Fibroblast of lung (primary cell): ENCODE data around the gene COL4A2. TPM values are rescaled to one million over a fixed set of nuclear protein-coding genes. Genes with fewer than 3 reads are reported as not detected.
A peak's percentile ranks its signal among the peaks of the same experiment; 100 is the strongest.

Experiments used
- DNase-seq, 2 donors: peaks; one replicate each; pipeline versions ENCODE4 v3.0.0 to v3.0.0-alpha.2; 2010; ENCODE audit warnings: low read depth in 2 of 2
- H2AFZ ChIP-seq: 2 replicates; pipeline ENCODE4 v1.5.1; 2012; ENCODE audit warnings: low read length, control low read depth, inconsistent platforms
- H3K27ac ChIP-seq: 2 replicates; pipeline ENCODE4 v1.5.1; 2011; ENCODE audit warnings: low read length, control low read depth; ENCODE audit not compliant: insufficient read depth
- H3K27me3 ChIP-seq: 2 replicates; pipeline ENCODE4 v1.5.1; 2011; ENCODE audit warnings: mild to moderate bottlenecking, low read length; ENCODE audit not compliant: control insufficient read depth, insufficient read depth
- H3K36me3 ChIP-seq: 2 replicates; pipeline ENCODE4 v1.5.1; 2011; ENCODE audit warnings: low read length; ENCODE audit not compliant: control insufficient read depth, insufficient read depth
- H3K4me1 ChIP-seq: 2 replicates; pipeline ENCODE4 v1.5.1; 2011; ENCODE audit warnings: low read length; ENCODE audit not compliant: control insufficient read depth, insufficient read depth; ENCODE audit errors: extremely low read depth
- H3K4me2 ChIP-seq: 2 replicates; pipeline ENCODE4 v1.5.1; 2011; ENCODE audit warnings: low read length, control low read depth; ENCODE audit not compliant: insufficient read depth; ENCODE audit errors: extremely low read depth
- H3K4me3 ChIP-seq, 4 experiments: fragments of 200-600 bp in 1 of 4; sonication (generic) in 1 of 4; replicated peaks in 1 of 4; 2 replicates each; pipeline ENCODE4 v1.5.1; 2011 to 2016; ENCODE audit warnings: low read length in 4 of 4, low read depth in 3 of 4, mild to moderate bottlenecking in 3 of 4, control low read depth in 2 of 4, inconsistent platforms in 1 of 4, mixed read lengths in 1 of 4; ENCODE audit not compliant: insufficient read depth in 1 of 4; ENCODE audit errors: control extremely low read depth in 1 of 4
- H3K79me2 ChIP-seq: 2 replicates; pipeline ENCODE4 v1.5.1; 2012; ENCODE audit warnings: mild to moderate bottlenecking, low read length, inconsistent platforms; ENCODE audit not compliant: control insufficient read depth, insufficient read depth
- H3K9ac ChIP-seq: 2 replicates; pipeline ENCODE4 v1.5.1; 2011; ENCODE audit warnings: mild to moderate bottlenecking, low read length, control low read depth; ENCODE audit not compliant: insufficient read depth
- H3K9me3 ChIP-seq: 2 replicates; pipeline ENCODE4 v1.5.1; 2012; ENCODE audit warnings: low read depth, low read length; ENCODE audit not compliant: control insufficient read depth, insufficient read depth
- H4K20me1 ChIP-seq: 2 replicates; pipeline ENCODE4 v1.5.1; 2011; ENCODE audit warnings: low read length; ENCODE audit not compliant: control insufficient read depth, insufficient read depth; ENCODE audit errors: extremely low read depth
- EZH2 ChIP-seq: IDR thresholded peaks from 2 replicates; pipeline ENCODE4 v1.5.1; 2012; ENCODE audit warnings: low read length, control low read depth, mild to moderate bottlenecking; ENCODE audit errors: missing control alignments
- polyA plus RNA-seq, 2 donors: library from polyadenylated mRNA; depleted of rRNA in 1 of 2; stranded (reverse) in 1 of 2; unstranded in 1 of 2; fragments of >200 nt; gene quantifications; 2 replicates each; pipeline ENCODE4 v1.2.1, GENCODE V29; 2011 to 2012; ENCODE audit warnings: missing spikeins in 1 of 2
- total RNA-seq: library from RNA; depleted of rRNA; stranded (reverse); fragments of >200 nt; gene quantifications from 2 replicates; pipeline ENCODE4 v1.2.1, GENCODE V29; 2014
- TF ChIP-seq, protein P1 (sequence below), 2 donors: IDR thresholded peaks in 1 of 2; conservative IDR thresholded peaks in 1 of 2; 1 replicate in 1 of 2; 2 replicates in 1 of 2; pipeline ENCODE4 v1.5.1; 2011 to 2012; ENCODE audit warnings: low read length in 2 of 2, control low read depth in 1 of 2, inconsistent platforms in 1 of 2, low read depth in 1 of 2, mild to moderate bottlenecking in 1 of 2

The COL4A2 gene
- total and polyA plus RNA-seq, 2 donors (not counting 1 experiment from before 2014, with no cell fraction given), result 93.1 to 463 TPM

DNA sequence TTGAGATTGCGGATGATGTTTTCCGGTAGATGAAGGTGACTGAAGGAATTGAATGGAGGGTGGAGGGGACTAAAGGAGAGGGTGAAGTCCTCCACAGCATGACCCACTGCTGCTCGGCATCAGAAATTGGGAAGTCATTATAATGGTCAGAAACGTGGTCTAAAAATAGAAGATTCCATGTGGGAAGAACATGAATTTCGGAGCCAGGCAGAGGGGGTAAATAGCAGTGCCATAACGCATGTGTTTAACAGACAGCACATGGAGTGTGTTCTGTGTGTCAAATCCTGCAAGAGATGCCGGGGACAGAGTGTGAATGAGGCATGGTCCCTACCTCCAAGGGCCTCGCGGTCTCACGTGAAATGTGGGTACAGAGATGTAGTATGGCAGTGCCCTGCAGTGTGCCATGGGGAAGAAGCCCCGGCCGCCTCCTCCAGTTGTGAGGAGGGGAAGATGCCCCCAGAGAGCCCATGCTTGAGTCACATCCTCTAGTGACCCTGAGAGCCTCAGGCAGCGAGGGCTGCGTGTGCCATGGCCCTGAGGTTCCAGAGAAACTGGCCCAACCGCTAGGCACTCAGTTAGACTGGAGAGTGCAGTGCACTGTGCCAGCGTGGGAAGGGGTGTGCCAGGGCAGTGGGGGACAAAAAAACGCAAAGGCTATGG, 106.1 kb downstream of the COL4A2 start:
- DNase-seq, result no peak
- Histone ChIP-seq H3K9ac (no peak overlapping the region), H3K4me2 (no peak overlapping the region), H3K4me3 (no peak overlapping the region), H2AFZ (no peak overlapping the region), H3K27ac (peak overlapping the region; percentile 53), H3K79me2 (peaks cover 8% of the 10 kb centered on the region), H3K4me1 (peaks cover 55% of the 10 kb centered on the region), H3K9me3 (no peaks in the 10 kb centered on the region), H4K20me1 (no peaks in the 10 kb centered on the region), H3K27me3 (no peaks in the 10 kb centered on the region), H3K36me3 (peaks cover 3% of the 10 kb centered on the region)
- TF ChIP-seq, protein P1, sequence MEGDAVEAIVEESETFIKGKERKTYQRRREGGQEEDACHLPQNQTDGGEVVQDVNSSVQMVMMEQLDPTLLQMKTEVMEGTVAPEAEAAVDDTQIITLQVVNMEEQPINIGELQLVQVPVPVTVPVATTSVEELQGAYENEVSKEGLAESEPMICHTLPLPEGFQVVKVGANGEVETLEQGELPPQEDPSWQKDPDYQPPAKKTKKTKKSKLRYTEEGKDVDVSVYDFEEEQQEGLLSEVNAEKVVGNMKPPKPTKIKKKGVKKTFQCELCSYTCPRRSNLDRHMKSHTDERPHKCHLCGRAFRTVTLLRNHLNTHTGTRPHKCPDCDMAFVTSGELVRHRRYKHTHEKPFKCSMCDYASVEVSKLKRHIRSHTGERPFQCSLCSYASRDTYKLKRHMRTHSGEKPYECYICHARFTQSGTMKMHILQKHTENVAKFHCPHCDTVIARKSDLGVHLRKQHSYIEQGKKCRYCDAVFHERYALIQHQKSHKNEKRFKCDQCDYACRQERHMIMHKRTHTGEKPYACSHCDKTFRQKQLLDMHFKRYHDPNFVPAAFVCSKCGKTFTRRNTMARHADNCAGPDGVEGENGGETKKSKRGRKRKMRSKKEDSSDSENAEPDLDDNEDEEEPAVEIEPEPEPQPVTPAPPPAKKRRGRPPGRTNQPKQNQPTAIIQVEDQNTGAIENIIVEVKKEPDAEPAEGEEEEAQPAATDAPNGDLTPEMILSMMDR (conservative IDR thresholded peaks at IDR 0.05 in 1 of 2, IDR thresholded peaks at IDR 0.05 in 1 of 2; ENCODE audit: low read depth in 1 of 2, low read length in 2 of 2), result no peak
- no peak for TF ChIP-seq EZH2

- H3K9me3 ChIP-seq, result no peaks in the 10 kb centered on the region
- H4K20me1 ChIP-seq, result no peaks in the 10 kb centered on the region
- H3K4me2 ChIP-seq, result no peak overlapping the region
- no peak for TF ChIP-seq EZH2
- TF ChIP-seq, protein P1 (conservative IDR thresholded peaks at IDR 0.05 in 1 of 2, IDR thresholded peaks at IDR 0.05 in 1 of 2; ENCODE audit: low read depth in 1 of 2, low read length in 2 of 2), result no peak
- no peaks in the 10 kb centered on the region for H3K27me3 ChIP-seq
- H3K4me1 ChIP-seq, result peaks cover 50% of the 10 kb centered on the region
- no peak overlapping the region for H2AFZ ChIP-seq
- peaks cover 3% of the 10 kb centered on the region for H3K36me3 ChIP-seq
- peak overlapping the region; percentile 53 for H3K27ac ChIP-seq
- H3K9ac ChIP-seq, result no peak overlapping the region
- peaks cover 8% of the 10 kb centered on the region for H3K79me2 ChIP-seq
- DNase-seq, result no peak
- no peak overlapping the region for H3K4me3 ChIP-seq
Measured at GRCh38 chr13:110413676-110414040, 106.6 kb downstream of the COL4A2 start.

DNA sequence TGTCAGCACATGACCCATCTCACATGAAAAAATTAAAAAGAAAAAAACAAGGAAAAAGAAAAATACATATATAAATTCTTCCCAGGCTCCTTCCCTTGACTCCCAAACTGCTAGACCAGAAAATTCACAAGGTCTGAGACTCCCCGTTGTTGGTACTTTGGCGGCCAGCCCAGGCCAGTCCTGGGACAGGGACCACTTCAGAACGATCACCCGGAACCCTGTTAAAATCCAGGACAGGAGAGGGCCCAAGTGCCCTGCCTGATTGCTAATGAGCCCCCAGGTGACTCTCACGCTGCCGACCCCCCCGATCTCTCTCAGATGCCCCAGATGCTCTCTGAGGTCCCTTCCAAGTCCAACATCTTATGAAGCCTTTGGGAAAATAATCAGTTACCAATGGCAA, 107.2 kb downstream of the COL4A2 start:
- Histone ChIP-seq H3K4me2 (no peak overlapping the region), H3K4me1 (peaks cover 46% of the 10 kb centered on the region), H3K27me3 (no peaks in the 10 kb centered on the region), H3K9me3 (no peaks in the 10 kb centered on the region), H3K36me3 (peaks cover 4% of the 10 kb centered on the region), H4K20me1 (no peaks in the 10 kb centered on the region), H3K4me3 (no peak overlapping the region), H3K9ac (no peak overlapping the region), H2AFZ (no peak overlapping the region), H3K79me2 (peaks cover 10% of the 10 kb centered on the region), H3K27ac (no peak overlapping the region)
- no peak for DNase-seq
- TF ChIP-seq, protein P1 (conservative IDR thresholded peaks at IDR 0.05 in 1 of 2, IDR thresholded peaks at IDR 0.05 in 1 of 2; ENCODE audit: low read depth in 1 of 2, low read length in 2 of 2), result no peak
- no peak for TF ChIP-seq EZH2
